Psoas muscle (tissue), 8 donors: ENCODE data around the gene ROPN1B. TPM values are rescaled to one million over a fixed set of nuclear protein-coding genes. Genes with fewer than 3 reads are reported as not detected.

Source experiments
- ATAC-seq, 4 donors: fragments of 200-7000 bp; cut with Tn5 transposase; one replicate each; pipeline ENCODE4 v1.9.1; 2020; ENCODE audit warnings: moderate library complexity in 3 of 4, mild to moderate bottlenecking in 2 of 4
- DNase-seq, 2 donors: peaks; one replicate each; pipeline ENCODE4 v3.0.0-alpha.2; 2020
- H3K27ac ChIP-seq: fragments of 200-600 bp; one replicate; pipeline ENCODE4 v1.8.0; 2022
- H3K27me3 ChIP-seq, 3 donors: fragments of 200-600 bp in 1 of 3; one replicate each; pipeline versions ENCODE4 v1.6.1 to v1.8.0; 2013 to 2022; ENCODE audit warnings: low read length in 2 of 3, mild to moderate bottlenecking in 2 of 3, moderate library complexity in 1 of 3; ENCODE audit not compliant: insufficient read depth in 3 of 3
- H3K36me3 ChIP-seq, 2 donors: fragments of 200-600 bp in 1 of 2; one replicate each; pipeline versions ENCODE4 v1.6.1 to v1.8.0; 2013 to 2022; ENCODE audit warnings: low read depth in 1 of 2, mild to moderate bottlenecking in 1 of 2, moderate library complexity in 1 of 2; ENCODE audit not compliant: insufficient read depth in 1 of 2
- H3K4me1 ChIP-seq: fragments of 200-600 bp; one replicate; pipeline ENCODE4 v1.8.0; 2022
- H3K4me3 ChIP-seq: fragments of 200-600 bp; one replicate; pipeline ENCODE4 v1.8.0; 2022; ENCODE audit warnings: mild to moderate bottlenecking
- H3K9me3 ChIP-seq: fragments of 200-600 bp; one replicate; pipeline ENCODE4 v1.8.0; 2022
- WGBS, 3 donors: extraction: QIAGEN DNeasy Blood & Tissue Kit; methylation state at CpG; one replicate each; pipeline versions ENCODE4 v1.1.6 to v1.1.7; 2013; 5-methylcytosine and 5-hydroxymethylcytosine counted together
- intact Hi-C, 2 donors: fragments of 100-400 bp; cut with DNase I; formaldehyde crosslinking; loops; one replicate each; pipeline versions ENCODE4 v1.11.0 to v1.14.2; 2022
- polyA plus RNA-seq, 3 donors: library from polyadenylated mRNA; stranded (reverse); fragments of 200-250 nt; gene quantifications; one replicate each; pipeline ENCODE4 v1.2.3, GENCODE V29; 2013
- total RNA-seq, 4 donors: library from RNA; stranded (reverse); fragmentation: NEBNext Ultra II Directional in 2 of 4; extraction: Animal tissue kit (Norgen Biotek cat#: 25700) in 2 of 4; gene quantifications; one replicate each; pipeline versions ENCODE4 v1.2.1 to v1.2.4, GENCODE V29; 2021 to 2023
- TF ChIP-seq, protein P1 (sequence below): fragments of 200-600 bp; IDR thresholded peaks from one replicate; pipeline ENCODE4 v1.8.0; 2022; ENCODE audit warnings: antibody characterized with exemption
- donor health status: healthy with polysubstance abuse.
- donor health status: DM: no; HTN: no; CAD: no; lungs with moderate emphysema.
- donor health status: Bipolar disorder and iron deficiency.
- donor health status: healthy.
- donor health status: DM: yes; HTN: yes; CAD: no.
- donor health status: DM: no; HTN: no; CAD: no.
- donor health status: DM: no; HTN: no; CAD: no.
- donor health status: DM: yes; HTN: yes; CAD: no.

The ROPN1B gene
- total and polyA plus RNA-seq, 7 donors, result 0.13 to 0.46 (median 0.36) TPM; not detected in 2

DNA sequence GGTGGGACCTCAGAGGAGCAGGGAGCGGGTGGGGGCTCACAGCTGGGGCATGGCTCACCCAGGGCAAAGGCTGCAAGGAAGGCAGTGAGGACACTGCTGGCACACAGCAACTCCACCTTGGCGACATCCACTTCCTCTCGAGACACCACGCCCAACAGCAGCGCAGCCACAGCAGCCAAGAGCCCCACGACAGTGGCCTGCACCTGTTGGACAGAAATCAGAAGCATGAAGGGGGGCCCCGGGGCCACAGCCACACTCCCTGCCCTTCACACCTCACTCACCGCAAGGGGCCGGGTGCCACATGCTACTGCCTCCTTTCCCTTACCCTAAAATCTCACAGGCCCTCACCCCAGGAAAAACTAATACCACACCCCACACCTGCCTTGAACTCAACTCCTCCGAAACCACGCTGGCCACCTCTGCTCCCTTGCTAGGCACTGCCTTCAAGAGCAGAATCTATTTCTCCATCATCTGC lies 57.3 kb downstream of the ROPN1B start:
- peaks cover 0 to 41% of the 10 kb centered on the region in 2 donors for H3K36me3 ChIP-seq

DNA sequence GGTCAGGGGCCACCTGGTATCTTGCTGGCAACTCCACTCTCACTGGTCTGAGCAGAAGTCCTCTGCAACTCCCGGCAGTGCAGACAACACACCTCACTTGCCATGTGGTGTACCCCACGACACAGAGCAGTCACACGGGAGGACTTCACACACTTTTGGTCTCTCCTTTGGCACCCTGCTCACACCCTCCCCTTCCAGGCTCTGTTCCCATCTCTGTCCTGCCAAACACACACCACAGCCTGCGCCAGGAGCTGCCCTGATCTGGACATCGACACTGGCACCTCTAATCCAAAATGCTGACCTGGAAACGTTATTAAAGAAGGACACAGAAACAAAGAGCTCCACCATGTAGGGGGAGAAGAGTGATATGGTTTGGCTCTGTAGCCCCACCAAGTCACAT lies 57.8 kb downstream of the ROPN1B start:
- Histone ChIP-seq H3K4me1 (no peaks in the 10 kb centered on the region), H3K27me3 (no peaks in the 10 kb centered on the region), H3K27ac (no peak overlapping the region), H3K9me3 (peaks cover 3% of the 10 kb centered on the region), H3K36me3 (peaks cover 0 to 38% of the 10 kb centered on the region in 2 donors), H3K4me3 (no peak overlapping the region)
- DNase-seq, result no peak
- 31 to 52% (median 45%) methylated on average over 6 of the region's 6 CpGs for WGBS, 3 donors
- peak in 3 of 4 donors; percentile 30 to 59 (median 43) for ATAC-seq
- intact Hi-C loops, result no loop called here
- TF ChIP-seq, protein P1, sequence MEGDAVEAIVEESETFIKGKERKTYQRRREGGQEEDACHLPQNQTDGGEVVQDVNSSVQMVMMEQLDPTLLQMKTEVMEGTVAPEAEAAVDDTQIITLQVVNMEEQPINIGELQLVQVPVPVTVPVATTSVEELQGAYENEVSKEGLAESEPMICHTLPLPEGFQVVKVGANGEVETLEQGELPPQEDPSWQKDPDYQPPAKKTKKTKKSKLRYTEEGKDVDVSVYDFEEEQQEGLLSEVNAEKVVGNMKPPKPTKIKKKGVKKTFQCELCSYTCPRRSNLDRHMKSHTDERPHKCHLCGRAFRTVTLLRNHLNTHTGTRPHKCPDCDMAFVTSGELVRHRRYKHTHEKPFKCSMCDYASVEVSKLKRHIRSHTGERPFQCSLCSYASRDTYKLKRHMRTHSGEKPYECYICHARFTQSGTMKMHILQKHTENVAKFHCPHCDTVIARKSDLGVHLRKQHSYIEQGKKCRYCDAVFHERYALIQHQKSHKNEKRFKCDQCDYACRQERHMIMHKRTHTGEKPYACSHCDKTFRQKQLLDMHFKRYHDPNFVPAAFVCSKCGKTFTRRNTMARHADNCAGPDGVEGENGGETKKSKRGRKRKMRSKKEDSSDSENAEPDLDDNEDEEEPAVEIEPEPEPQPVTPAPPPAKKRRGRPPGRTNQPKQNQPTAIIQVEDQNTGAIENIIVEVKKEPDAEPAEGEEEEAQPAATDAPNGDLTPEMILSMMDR, result no peak

More for the DNA sequence above, 57.3 kb downstream of the ROPN1B start:
- no peak for DNase-seq
- peaks cover 3% of the 10 kb centered on the region for H3K9me3 ChIP-seq
- H3K27me3 ChIP-seq, result no peaks in the 10 kb centered on the region
- H3K27ac ChIP-seq, result no peak overlapping the region
- H3K4me1 ChIP-seq, result no peaks in the 10 kb centered on the region
- TF ChIP-seq, protein P1, result no peak
- intact Hi-C loops, result no loop called here
- H3K4me3 ChIP-seq, result no peak overlapping the region
- WGBS, 3 donors, result 81 to 84% (median 84%) methylated on average over 11 of the region's 11 CpGs
- no peak for ATAC-seq

DNA sequence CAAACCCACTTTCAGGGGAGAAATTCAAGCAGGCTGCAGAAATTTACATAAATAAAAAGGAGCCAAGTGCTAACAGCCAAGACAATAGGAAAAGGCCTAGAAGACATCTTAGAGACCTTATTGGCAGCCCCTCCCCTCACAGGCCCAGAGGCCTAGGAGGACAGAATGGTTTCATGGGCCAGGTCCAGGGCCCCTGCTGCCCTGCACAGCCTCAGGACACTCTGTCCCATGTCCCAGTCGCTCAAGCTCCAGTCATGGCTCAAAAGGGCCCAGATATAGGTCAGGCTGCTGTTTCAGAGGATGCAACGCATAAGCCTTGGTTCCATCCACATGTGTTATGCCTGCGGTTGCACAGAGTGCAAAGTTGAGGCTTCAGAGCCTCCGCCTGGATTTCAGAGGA lies 59.1 kb downstream of the ROPN1B start:
- Histone ChIP-seq H3K4me1 (no peaks in the 10 kb centered on the region), H3K27me3 (no peaks in the 10 kb centered on the region), H3K27ac (no peak overlapping the region), H3K4me3 (no peak overlapping the region), H3K9me3 (peaks cover 3% of the 10 kb centered on the region), H3K36me3 (peaks cover 0 to 35% of the 10 kb centered on the region in 2 donors)
- no peak for DNase-seq
- no peak for ATAC-seq
- WGBS, 3 donors, result 94 to 99% (median 98%) methylated on average over 4 of the region's 4 CpGs
- TF ChIP-seq, protein P1, result no peak
- intact Hi-C loops, result no loop called here

DNA sequence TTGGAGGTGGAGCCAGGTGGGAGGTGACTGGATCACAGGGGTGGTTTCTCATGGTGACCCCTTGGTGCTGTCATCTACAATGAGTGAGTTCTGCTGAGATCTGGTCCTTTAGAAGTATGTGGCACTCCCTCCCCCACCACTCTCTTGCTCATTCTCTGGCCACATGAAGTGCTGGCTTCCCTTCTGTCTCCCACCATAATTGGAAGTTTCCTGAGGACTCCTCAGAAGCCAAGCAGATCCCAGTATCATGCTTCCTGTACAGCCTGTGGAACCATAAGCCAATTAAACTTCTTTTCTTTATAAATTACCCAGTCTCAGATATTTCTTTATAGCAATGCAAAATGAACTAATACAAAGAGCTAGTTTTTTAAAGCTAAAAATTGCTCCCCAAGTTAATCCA lies 60.3 kb downstream of the ROPN1B start:
- DNase-seq (no peak), ATAC-seq (no peak)
- no peaks in the 10 kb centered on the region for H3K4me1 ChIP-seq
- H3K4me3 ChIP-seq, result no peak overlapping the region
- no peaks in the 10 kb centered on the region for H3K27me3 ChIP-seq
- intact Hi-C loops, result no loop called here
- H3K36me3 ChIP-seq, result peaks cover 0 to 36% of the 10 kb centered on the region in 2 donors
- H3K27ac ChIP-seq, result no peak overlapping the region
- peaks cover 3% of the 10 kb centered on the region for H3K9me3 ChIP-seq
- TF ChIP-seq, protein P1, result no peak

DNA sequence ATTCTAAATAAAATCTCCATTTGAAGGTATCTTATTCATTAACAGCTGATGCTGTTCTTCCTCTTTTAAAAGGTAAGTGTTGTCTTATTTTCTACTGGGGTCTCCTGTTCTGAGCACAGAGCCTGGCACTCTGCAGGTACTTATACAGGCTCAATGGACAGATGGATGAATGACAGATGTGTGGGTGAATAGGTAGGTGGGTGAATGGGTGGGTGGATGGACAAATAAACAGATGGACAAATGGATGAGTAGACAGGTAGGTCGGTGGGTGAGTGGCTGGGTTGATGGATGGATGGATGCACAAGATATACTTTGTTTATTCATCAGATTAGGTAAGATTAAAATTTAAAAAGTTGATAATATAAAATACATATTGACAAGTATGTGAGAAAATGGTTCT lies 61.5 kb downstream of the ROPN1B start:
- Histone ChIP-seq H3K4me3 (no peak overlapping the region), H3K4me1 (no peaks in the 10 kb centered on the region), H3K27me3 (no peaks in the 10 kb centered on the region), H3K36me3 (peaks cover 0 to 36% of the 10 kb centered on the region in 2 donors), H3K27ac (no peak overlapping the region), H3K9me3 (peaks cover 3% of the 10 kb centered on the region)
- TF ChIP-seq, protein P1, result no peak
- ATAC-seq, result no peak
- WGBS, 3 donors, result 84 to 94% (median 94%) methylated on average over 1 of the region's 1 CpG
- DNase-seq, result no peak
- intact Hi-C loops, result no loop called here
